Uterus (tissue), 4 donors: ENCODE results near the gene FMN2. TPM values are rescaled to one million over a fixed set of nuclear protein-coding genes. Genes with fewer than 3 reads are reported as not detected.
"Not testable (repeated sequence)": the region's sequence is repeated elsewhere in the genome, so short reads cannot be mapped to it uniquely, and the experiment has no call there.

Experiments used
- DNase-seq, 2 donors: peaks; one replicate each; pipeline ENCODE4 v3.0.0-alpha.2; 2019 to 2020
- H3K27ac ChIP-seq, 2 donors: fragments of 200-600 bp; sonication (generic); 1 replicate in 1 of 2; 2 replicates in 1 of 2; pipeline ENCODE4 v1.5.1; 2016 to 2018
- H3K27me3 ChIP-seq, 2 donors: fragments of 200-600 bp; sonication (generic); one replicate each; pipeline ENCODE4 v1.5.1; 2018 to 2019; ENCODE audit warnings: control low read depth in 1 of 2
- H3K36me3 ChIP-seq, 2 donors: fragments of 200-600 bp; sonication (generic); one replicate each; pipeline ENCODE4 v1.5.1; 2019; ENCODE audit warnings: control low read depth in 1 of 2
- H3K4me1 ChIP-seq, 2 donors: fragments of 200-600 bp; sonication (generic); one replicate each; pipeline ENCODE4 v1.5.1; 2018 to 2019; ENCODE audit warnings: control low read depth in 1 of 2
- H3K4me3 ChIP-seq, 2 donors: fragments of 200-600 bp; sonication (generic); 1 replicate in 1 of 2; 2 replicates in 1 of 2; pipeline ENCODE4 v1.5.1; 2018 to 2019; ENCODE audit warnings: mild to moderate bottlenecking in 1 of 2
- H3K9me3 ChIP-seq, 2 donors: fragments of 200-600 bp; sonication (generic); one replicate each; pipeline ENCODE4 v1.5.1; 2019; ENCODE audit warnings: control low read depth in 1 of 2
- POLR2A ChIP-seq, 2 donors: fragments of 450-650 bp; IDR thresholded peaks; one replicate each; pipeline ENCODE4 v1.6.1; 2016; ENCODE audit warnings: antibody characterized with exemption in 2 of 2, mild to moderate bottlenecking in 1 of 2, moderate library complexity in 1 of 2
- intact Hi-C: fragments of 100-400 bp; cut with DNase I; formaldehyde crosslinking; loops from one replicate; pipeline ENCODE4 v1.15.1; 2023; ENCODE audit warnings: low total_unique reads
- total RNA-seq, 4 donors: library from RNA; depleted of rRNA in 3 of 4; stranded (reverse); fragments of >200 nt in 3 of 4; gene quantifications; one replicate each; pipeline versions ENCODE4 v1.1.0 to v1.2.4, GENCODE V29; 2014 to 2023
- TF ChIP-seq, protein P1 (sequence below), 4 experiments: fragments of 200-600 bp in 2 of 4; fragments of 450-650 bp in 2 of 4; sonication (generic) in 2 of 4; IDR thresholded peaks; one replicate each; pipeline ENCODE4 v1.5.1; 2016 to 2019; ENCODE audit warnings: antibody characterized with exemption in 4 of 4, mild to moderate bottlenecking in 2 of 4, moderate library complexity in 1 of 4
- donor health status: DM: yes; HTN: yes; CAD: no.

FMN2 gene
- total RNA-seq, 4 donors from 2014 or later = 1.0 to 6.5 (median 2.3) TPM; not detected in 1

GRCh38 chr1:240414237-240414636 is 322.6 kb downstream of the FMN2 start:
- no peak for DNase-seq
- intact Hi-C loops = no loop called here
- Histone ChIP-seq H3K27ac (no peak overlapping the region), H3K4me1 (no peaks in the 10 kb centered on the region), H3K4me3 (no peak overlapping the region), H3K27me3 (no peaks in the 10 kb centered on the region), H3K36me3 (no peaks in the 10 kb centered on the region), H3K9me3 (no peaks in the 10 kb centered on the region)
- TF ChIP-seq, protein P1, sequence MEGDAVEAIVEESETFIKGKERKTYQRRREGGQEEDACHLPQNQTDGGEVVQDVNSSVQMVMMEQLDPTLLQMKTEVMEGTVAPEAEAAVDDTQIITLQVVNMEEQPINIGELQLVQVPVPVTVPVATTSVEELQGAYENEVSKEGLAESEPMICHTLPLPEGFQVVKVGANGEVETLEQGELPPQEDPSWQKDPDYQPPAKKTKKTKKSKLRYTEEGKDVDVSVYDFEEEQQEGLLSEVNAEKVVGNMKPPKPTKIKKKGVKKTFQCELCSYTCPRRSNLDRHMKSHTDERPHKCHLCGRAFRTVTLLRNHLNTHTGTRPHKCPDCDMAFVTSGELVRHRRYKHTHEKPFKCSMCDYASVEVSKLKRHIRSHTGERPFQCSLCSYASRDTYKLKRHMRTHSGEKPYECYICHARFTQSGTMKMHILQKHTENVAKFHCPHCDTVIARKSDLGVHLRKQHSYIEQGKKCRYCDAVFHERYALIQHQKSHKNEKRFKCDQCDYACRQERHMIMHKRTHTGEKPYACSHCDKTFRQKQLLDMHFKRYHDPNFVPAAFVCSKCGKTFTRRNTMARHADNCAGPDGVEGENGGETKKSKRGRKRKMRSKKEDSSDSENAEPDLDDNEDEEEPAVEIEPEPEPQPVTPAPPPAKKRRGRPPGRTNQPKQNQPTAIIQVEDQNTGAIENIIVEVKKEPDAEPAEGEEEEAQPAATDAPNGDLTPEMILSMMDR (IDR thresholded peaks at IDR 0.05) = no peak
- no peak for TF ChIP-seq POLR2A (IDR thresholded peaks at IDR 0.05)

GRCh38 chr1:240415011-240415410 is 323.3 kb downstream of the FMN2 start:
- H3K27me3 ChIP-seq, H3K36me3 ChIP-seq, intact Hi-C loops, H3K9me3 ChIP-seq, DNase-seq, H3K4me1 ChIP-seq, H3K4me3 ChIP-seq, H3K27ac ChIP-seq: not testable (repeated sequence)

GRCh38 chr1:240415532-240415931 is 323.8 kb downstream of the FMN2 start:
- no peaks in the 10 kb centered on the region for H3K4me1 ChIP-seq
- no peaks in the 10 kb centered on the region for H3K36me3 ChIP-seq
- no peak for DNase-seq
- TF ChIP-seq, protein P1 (IDR thresholded peaks at IDR 0.05) = no peak
- TF ChIP-seq POLR2A (IDR thresholded peaks at IDR 0.05) = no peak
- intact Hi-C loops = no loop called here
- no peak overlapping the region for H3K27ac ChIP-seq
- no peak overlapping the region for H3K4me3 ChIP-seq
- H3K27me3 ChIP-seq = no peaks in the 10 kb centered on the region
- H3K9me3 ChIP-seq = no peaks in the 10 kb centered on the region

DNA sequence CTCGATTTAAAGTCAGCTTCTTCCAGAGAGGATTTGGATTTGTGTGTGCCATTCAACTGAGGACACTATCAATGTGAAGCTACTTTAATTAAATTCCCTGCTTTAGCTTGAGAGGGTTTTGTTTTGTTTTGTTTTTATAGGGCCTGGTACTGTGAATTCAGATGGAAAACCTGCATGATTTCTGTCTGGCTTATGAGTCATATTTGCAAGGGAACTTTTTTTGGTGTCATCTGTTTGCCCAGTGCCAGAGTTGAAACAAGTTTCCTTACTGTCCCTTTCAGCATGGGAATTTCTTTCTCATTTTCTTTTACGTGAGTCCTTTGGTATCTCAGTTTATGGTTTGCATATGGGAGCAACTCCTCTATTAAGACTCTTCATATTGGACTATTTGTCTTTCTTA is 325.6 kb downstream of the FMN2 start:
- no peak overlapping the region for H3K27ac ChIP-seq
- no peaks in the 10 kb centered on the region for H3K27me3 ChIP-seq
- no peaks in the 10 kb centered on the region for H3K36me3 ChIP-seq
- no peak overlapping the region for H3K4me3 ChIP-seq
- TF ChIP-seq POLR2A (IDR thresholded peaks at IDR 0.05) = no peak
- TF ChIP-seq, protein P1 (IDR thresholded peaks at IDR 0.05) = no peak
- no peaks in the 10 kb centered on the region for H3K9me3 ChIP-seq
- DNase-seq = no peak
- intact Hi-C loops = no loop called here
- no peaks in the 10 kb centered on the region for H3K4me1 ChIP-seq

- intact Hi-C loops = no loop called here
- DNase-seq = no peak
- Histone ChIP-seq H3K9me3 (no peaks in the 10 kb centered on the region), H3K36me3 (no peaks in the 10 kb centered on the region), H3K4me1 (no peaks in the 10 kb centered on the region), H3K27ac (no peak overlapping the region), H3K4me3 (no peak overlapping the region), H3K27me3 (no peaks in the 10 kb centered on the region)
- TF ChIP-seq POLR2A (IDR thresholded peaks at IDR 0.05) = no peak
- TF ChIP-seq, protein P1 (IDR thresholded peaks at IDR 0.05) = no peak
Observed at GRCh38 chr1:240420766-240421165, 329.1 kb downstream of the FMN2 start.

DNA sequence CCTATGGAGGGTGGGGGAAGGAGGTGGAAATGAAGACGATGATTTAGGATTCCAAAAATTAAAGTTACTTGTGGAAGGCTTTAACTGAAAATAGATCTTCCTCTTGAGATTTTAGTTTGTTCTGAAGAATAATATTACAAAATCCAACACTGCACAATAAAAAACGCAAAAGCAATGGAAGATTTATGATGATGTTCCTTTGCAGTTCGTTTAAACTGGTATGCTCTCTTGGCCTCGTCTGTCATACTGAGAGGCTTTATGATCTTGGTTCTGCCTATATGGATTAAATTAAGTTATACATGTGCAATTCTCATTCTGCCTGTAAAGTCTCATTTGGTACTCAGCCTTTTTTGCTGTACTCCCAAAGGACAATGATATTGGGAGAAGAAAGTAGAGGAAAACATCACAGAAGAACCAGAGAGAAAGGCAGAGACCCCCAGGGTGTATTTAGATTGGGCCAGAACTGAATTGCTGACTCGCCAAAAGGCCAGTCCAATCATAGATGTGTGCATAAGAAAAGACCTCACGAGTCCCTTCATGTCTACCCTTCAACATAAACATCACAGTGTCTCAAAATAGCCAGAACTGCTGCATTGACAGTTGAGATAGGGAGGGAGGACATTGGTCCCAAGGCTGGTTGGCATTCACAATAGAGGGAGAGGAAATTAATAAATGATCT is 331.7 kb downstream of the FMN2 start:
- no peak for TF ChIP-seq POLR2A (IDR thresholded peaks at IDR 0.05)
- TF ChIP-seq, protein P1 (IDR thresholded peaks at IDR 0.05) = no peak
- no peaks in the 10 kb centered on the region for H3K36me3 ChIP-seq
- no peaks in the 10 kb centered on the region for H3K9me3 ChIP-seq
- H3K27me3 ChIP-seq = no peaks in the 10 kb centered on the region
- H3K4me3 ChIP-seq = no peak overlapping the region
- DNase-seq = no peak
- no peak overlapping the region for H3K27ac ChIP-seq
- intact Hi-C loops = no loop called here
- H3K4me1 ChIP-seq = no peaks in the 10 kb centered on the region
